K562 (cell line): ENCODE measurements around the gene RBM18. TPM values are rescaled to one million over a fixed set of nuclear protein-coding genes. Genes with fewer than 3 reads are reported as not detected.

Experiments used
- ATAC-seq: fragments of 200-7000 bp; cut with Tn5 transposase; 3 replicates; pipeline ENCODE4 v1.9.1; 2020; ENCODE audit warnings: moderate library complexity
- BruUV-seq: library from RNA; stranded (reverse); fragments of 400-500 nt; replicated peaks from 2 replicates; lab custom pipeline; 2021; lab: Mats Ljungman, UMichigan
- CTCF ChIA-PET: fragments of 300-600 bp; formaldehyde crosslinking; extraction: SDS; loops from one replicate; lab custom pipeline; 2021; ENCODE audit warnings: low intra/inter-chr PET ratio; lab: Yijun Ruan, JAX
- POLR2A ChIA-PET: fragments of 300-600, 350-650 bp; sonication (Branson Sonifier 250); formaldehyde crosslinking; extraction: SDS; loops from one replicate; lab custom pipeline; 2021; ENCODE audit warnings: antibody characterized with exemption, inconsistent platforms; lab: Yijun Ruan, JAX
- DNase-seq, 4 experiments: peaks; one replicate each; pipeline versions ENCODE4 v3.0.0 to v3.0.0-alpha.2; 2011 to 2018; ENCODE audit warnings: low spot score in 3 of 4, mixed read lengths in 3 of 4; ENCODE audit errors: extremely low read depth in 1 of 4
- FAIRE-seq: peaks from 2 replicates; lab custom pipeline; 2011; peaks lifted over from hg19 to GRCh38; lab: Jason Lieb, UNC
- H2AFZ ChIP-seq: 2 replicates; pipeline ENCODE4 v1.6.0; 2011; ENCODE audit warnings: low read depth, low read length, control low read depth, inconsistent platforms
- H3K27ac ChIP-seq: fragments of 200-600 bp; 3 replicates; pipeline ENCODE4 v1.8.0; 2011; ENCODE audit warnings: low read depth, mild to moderate bottlenecking, control low read depth, inconsistent platforms, low read length, moderate library complexity, mixed read lengths; ENCODE audit errors: extremely low read depth
- H3K27me3 ChIP-seq, 2 experiments: fragments of 300-600 bp in 1 of 2; 2 replicates in 1 of 2; 3 replicates in 1 of 2; pipeline versions ENCODE4 v1.6.0 to v1.8.0; 2011; ENCODE audit warnings: inconsistent platforms in 2 of 2, low read length in 2 of 2, mild to moderate bottlenecking in 1 of 2, mixed read lengths in 1 of 2, moderate library complexity in 1 of 2; ENCODE audit not compliant: control insufficient read depth in 2 of 2, insufficient read depth in 2 of 2
- H3K36me3 ChIP-seq: fragments of 300-600 bp; 3 replicates; pipeline ENCODE4 v1.8.0; 2011; ENCODE audit warnings: mild to moderate bottlenecking, low read length, inconsistent platforms; ENCODE audit not compliant: control insufficient read depth, insufficient read depth
- H3K4me1 ChIP-seq, 2 experiments: fragments of 200-600 bp in 1 of 2; replicated peaks in 1 of 2; 2 replicates in 1 of 2; 3 replicates in 1 of 2; pipeline versions ENCODE4 v1.5.1 to v1.8.0; 2011; ENCODE audit warnings: inconsistent platforms in 2 of 2, low read length in 2 of 2, mild to moderate bottlenecking in 1 of 2, mixed read lengths in 1 of 2, moderate library complexity in 1 of 2; ENCODE audit not compliant: control insufficient read depth in 2 of 2, insufficient read depth in 2 of 2
- H3K4me2 ChIP-seq: 2 replicates; pipeline ENCODE4 v1.6.1; 2011; ENCODE audit warnings: low read length, control low read depth, inconsistent platforms, mixed read lengths; ENCODE audit not compliant: insufficient read depth
- H3K4me3 ChIP-seq: fragments of 200-600 bp; sonication (generic), shearing (Covaris generic); 2 replicates; pipeline ENCODE4 v1.5.1; 2016; ENCODE audit warnings: control low read depth, inconsistent platforms
- H3K79me2 ChIP-seq: fragments of 200-600 bp; 3 replicates; pipeline ENCODE4 v1.8.0; 2011; ENCODE audit warnings: low read length, inconsistent platforms; ENCODE audit not compliant: control insufficient read depth, insufficient read depth
- H3K9ac ChIP-seq, 2 experiments: 2 replicates each; pipeline versions ENCODE4 v1.6.0 to v1.6.1; 2011; ENCODE audit warnings: low read depth in 2 of 2, low read length in 2 of 2, control low read depth in 1 of 2, inconsistent platforms in 1 of 2, mild to moderate bottlenecking in 1 of 2, mixed read lengths in 1 of 2; ENCODE audit not compliant: insufficient read depth in 1 of 2
- H3K9me1 ChIP-seq: one replicate; pipeline ENCODE4 v1.6.0; 2011; ENCODE audit warnings: inconsistent platforms, mild to moderate bottlenecking, low read length, moderate library complexity; ENCODE audit not compliant: control insufficient read depth, insufficient read depth
- H3K9me3 ChIP-seq: replicated peaks from 2 replicates; pipeline ENCODE4 v1.5.1; 2011; ENCODE audit warnings: low read depth, low read length, inconsistent platforms; ENCODE audit not compliant: control insufficient read depth, insufficient read depth
- H4K20me1 ChIP-seq: replicated peaks from 2 replicates; pipeline ENCODE4 v1.6.1; 2011; ENCODE audit warnings: low read length, inconsistent platforms, mixed read lengths; ENCODE audit not compliant: control insufficient read depth, insufficient read depth
- CEBPB ChIP-seq: fragments of 450-650 bp; IDR thresholded peaks from 2 replicates; pipeline ENCODE4 v1.6.1; 2016; ENCODE audit warnings: missing genetic modification characterization, missing compliant biosample characterization
- GTF2F1 ChIP-seq: IDR thresholded peaks from 2 replicates; pipeline ENCODE4 v1.6.1; 2011; ENCODE audit warnings: low read depth, low read length, improper control_type of control experiment
- ILK ChIP-seq: fragments of 450-650 bp; IDR thresholded peaks from 2 replicates; pipeline ENCODE4 v1.6.1; 2016; ENCODE audit warnings: missing genetic modification characterization, low read depth, mild to moderate bottlenecking, missing compliant biosample characterization, moderate library complexity, borderline replicate concordance
- JUNB ChIP-seq: fragments of 450-650 bp; formaldehyde crosslinking; conservative IDR thresholded peaks from 2 replicates; pipeline ENCODE4 v1.4.0; 2020; ENCODE audit warnings: mild to moderate bottlenecking
- NFYB ChIP-seq: IDR thresholded peaks from 2 replicates; pipeline ENCODE4 v1.6.1; 2011; ENCODE audit warnings: mild to moderate bottlenecking, moderate library complexity; ENCODE audit not compliant: insufficient read length; ENCODE audit errors: extremely low read depth
- PATZ1 ChIP-seq: fragments of 250-450 bp; sonication (Bioruptor Pico); IDR thresholded peaks from 2 replicates; pipeline ENCODE4 v1.5.0; 2020; ENCODE audit warnings: mild to moderate bottlenecking, borderline replicate concordance
- RERE ChIP-seq: sonication (generic); formaldehyde crosslinking; IDR thresholded peaks from 2 replicates; pipeline ENCODE4 v1.8.0; 2023; ENCODE audit warnings: missing genetic modification reagents, mild to moderate bottlenecking, borderline replicate concordance
- RNF2 ChIP-seq: sonication (generic); IDR thresholded peaks from 2 replicates; pipeline ENCODE4 v1.6.1; 2016
- SIRT6 ChIP-seq: IDR thresholded peaks from one replicate; pipeline ENCODE4 v1.6.1; 2012; ENCODE audit warnings: low read depth, mild to moderate bottlenecking, control low read depth, inconsistent platforms, low read length, moderate library complexity
- SRF ChIP-seq, 2 experiments: fragments of 250-450, 450-650 bp in 1 of 2; sonication (Bioruptor Pico) in 1 of 2; sonication (generic) in 1 of 2; formaldehyde crosslinking; IDR thresholded peaks; 2 replicates each; pipeline versions ENCODE4 v1.5.0 to v1.5.1; 2020 to 2022; ENCODE audit warnings: mild to moderate bottlenecking in 1 of 2, missing genetic modification reagents in 1 of 2
- USF2 ChIP-seq: sonication (generic); formaldehyde crosslinking; IDR thresholded peaks from 2 replicates; pipeline ENCODE4 v1.5.0; 2020; ENCODE audit warnings: missing genetic modification reagents
- ZNF280B ChIP-seq: fragments of 250-450 bp; sonication (Bioruptor Pico); IDR thresholded peaks from 2 replicates; pipeline ENCODE4 v1.5.1; 2021; ENCODE audit warnings: mild to moderate bottlenecking
- in situ Hi-C: fragments of 300-500 bp; cut with MboI; formaldehyde crosslinking; loops from 4 replicates; pipeline ENCODE4 v1.15.0; 2018; ENCODE audit warnings: inconsistent platforms, mixed read lengths
- intact Hi-C: fragments of 100-400 bp; cut with micrococcal nuclease; formaldehyde crosslinking; loops from 2 replicates; pipeline ENCODE4 v1.14.2; 2022
- polyA plus RNA-seq, 8 experiments: library from polyadenylated mRNA; depleted of rRNA in 4 of 8; stranded (reverse) in 5 of 8; unstranded in 3 of 8; fragments of >200 nt; fragmentation: Nextera tagmentation in 2 of 8; fragmentation: Illumina TruSeq in 1 of 8; extraction: Ambion mirVana in 2 of 8; extraction: Trizol in 1 of 8; gene quantifications; 2 replicates each; pipeline versions ENCODE4 v1.2.1 to v1.2.3, GENCODE V29; 2011 to 2014; ENCODE audit warnings: inconsistent platforms in 1 of 8, missing spikeins in 1 of 8
- total RNA-seq, 7 experiments: library from RNA; depleted of rRNA in 6 of 7; stranded (reverse); fragments of >200 nt in 6 of 7; fragmentation: Illumina TruSeq in 2 of 7; extraction: Trizol in 2 of 7; gene quantifications; 2 replicates each; pipeline versions ENCODE4 v1.2.1 to v1.2.3, GENCODE V29; 2011 to 2021; ENCODE audit warnings: low replicate concordance in 1 of 7

RBM18 gene
- total and polyA plus RNA-seq, 9 of the 15 experiments (the other 6 are each of a cell fraction or from before 2014, with no cell fraction given), result 7.9 to 86.3 (median 34.0) TPM

GRCh38 chr9:122314165-122314564 is 49.5 kb upstream of the RBM18 start:
- Histone ChIP-seq H3K9ac (no peak overlapping the region), H3K4me3 (no peak overlapping the region), H3K79me2 (0 out of 3 replicates have a peak, but pooled peaks cover 3% of the 10 kb centered on the region), H3K4me1 (no peaks in the 10 kb centered on the region), H4K20me1 (no peaks in the 10 kb centered on the region), H3K27ac (no peak overlapping the region), H3K36me3 (peaks cover 81% of the 10 kb centered on the region), H2AFZ (no peak overlapping the region), H3K27me3 (no peaks in the 10 kb centered on the region), H3K4me2 (no peak overlapping the region), H3K9me3 (no peaks in the 10 kb centered on the region), H3K9me1 (no peaks in the 10 kb centered on the region)
- ATAC-seq (no peak), FAIRE-seq (no peak), DNase-seq (no peak)
- CTCF ChIA-PET, result no interaction called here
- POLR2A ChIA-PET, result interaction anchor here (0.7 to 1.2 kb wide), 3 partner anchors 34 to 92 kb away, joined by 3 read pairs; no protein-coding TSS in a partner anchor
- in situ Hi-C loops, result no loop called here
- BruUV-seq, result no TSS peak
- intact Hi-C loops, result no loop called here
- TF ChIP-seq CEBPB (tag) (no peak), JUNB (CRISPR knock-in tag) (no peak), NFYB (peak; percentile 9), RERE (CRISPR knock-in tag) (no peak), ILK (no peak), GTF2F1 (no peak), SRF (CRISPR knock-in tag; IDR thresholded peaks at IDR 0.05) (no peak), USF2 (peak; percentile 68), ZNF280B (no peak), SIRT6 (no peak), PATZ1 (CRISPR knock-in tag) (no peak), RNF2 (no peak)
